ENCODE data around the gene CDC6.

CDC6 gene

DNA sequence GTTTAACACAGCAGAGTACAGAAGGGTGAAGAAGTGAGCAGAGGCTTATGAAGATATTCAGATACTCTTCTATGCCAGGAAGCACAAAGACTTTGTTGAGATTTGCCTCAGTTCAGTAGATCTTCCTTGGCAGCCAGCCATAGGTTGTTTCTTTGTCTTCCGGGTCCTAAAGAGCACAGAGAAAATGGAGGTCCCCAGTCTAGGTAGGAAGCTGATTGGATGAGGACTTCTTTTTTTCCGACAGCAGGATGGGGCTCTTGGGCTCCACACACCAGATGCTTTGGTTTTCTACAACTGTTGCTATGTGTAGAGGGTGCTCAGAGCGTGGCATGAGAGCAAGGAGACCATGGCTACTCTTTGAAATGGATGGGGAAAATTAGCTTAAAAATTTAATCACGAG, 8.3 kb upstream of the CDC6 start:
- H3K27ac ChIP-seq (ENCODE audit: low read length, poor library complexity, severe bottlenecking) = no peak overlapping the region
- no peak overlapping the region for H2AFZ ChIP-seq (ENCODE audit: low read depth, low read length)
- H3K27me3 ChIP-seq (ENCODE audit: control insufficient read depth in 1 of 2, insufficient read depth in 1 of 2, low read length in 2 of 2) = no peaks in the 10 kb centered on the region
- WGBS = 94% methylated on average over 3 of the region's 4 CpGs
- no peak overlapping the region for H2BK5ac ChIP-seq (ENCODE audit: low read depth, low read length, poor library complexity, severe bottlenecking)
- H3K9ac ChIP-seq (ENCODE audit: low read length) = no peak overlapping the region
- peaks cover 2% of the 10 kb centered on the region for H3K79me1 ChIP-seq (replicated peaks; ENCODE audit: low read length, poor library complexity, severe bottlenecking)
- no peak overlapping the region for H2AK5ac ChIP-seq (ENCODE audit: low read length, severe bottlenecking)
- H3K4ac ChIP-seq (ENCODE audit: low read depth in 1 of 2, low read length in 2 of 2) = no peak overlapping the region
- no peak overlapping the region for H2BK15ac ChIP-seq (ENCODE audit: low read depth, poor library complexity, severe bottlenecking)
- H3K14ac ChIP-seq (ENCODE audit: low read length in 2 of 2) = no peak overlapping the region
- H3K4me2 ChIP-seq (ENCODE audit: low read length, poor library complexity, severe bottlenecking) = no peak overlapping the region
- H3K23ac ChIP-seq (ENCODE audit: low read length in 2 of 2) = no peak overlapping the region
- H4K91ac ChIP-seq (ENCODE audit: low read length) = no peak overlapping the region
- no peak overlapping the region for H3K18ac ChIP-seq (ENCODE audit: low read depth in 1 of 2, low read length in 2 of 2)
- no peak overlapping the region for H2BK120ac ChIP-seq (ENCODE audit: low read depth, low read length)
- DNase-seq = no peak
- H3K36me3 ChIP-seq (ENCODE audit: control insufficient read depth in 1 of 2, insufficient read depth in 2 of 2, low read depth in 1 of 2, low read length in 2 of 2) = peaks cover 41 to 75% of the 10 kb centered on the region in 2 experiments
- peaks cover 2% of the 10 kb centered on the region for H3K4me1 ChIP-seq (ENCODE audit: control insufficient read depth, insufficient read depth, low read depth, low read length)
- H4K8ac ChIP-seq (ENCODE audit: low read length) = no peak overlapping the region
- no peak overlapping the region for H3K4me3 ChIP-seq (ENCODE audit: insufficient read depth in 1 of 2, low read depth in 1 of 2, low read length in 2 of 2)
- no peak overlapping the region for H2BK12ac ChIP-seq (ENCODE audit: low read length in 2 of 2)
- no peaks in the 10 kb centered on the region for H3K9me3 ChIP-seq (ENCODE audit: control insufficient read depth, low read length)

DNA sequence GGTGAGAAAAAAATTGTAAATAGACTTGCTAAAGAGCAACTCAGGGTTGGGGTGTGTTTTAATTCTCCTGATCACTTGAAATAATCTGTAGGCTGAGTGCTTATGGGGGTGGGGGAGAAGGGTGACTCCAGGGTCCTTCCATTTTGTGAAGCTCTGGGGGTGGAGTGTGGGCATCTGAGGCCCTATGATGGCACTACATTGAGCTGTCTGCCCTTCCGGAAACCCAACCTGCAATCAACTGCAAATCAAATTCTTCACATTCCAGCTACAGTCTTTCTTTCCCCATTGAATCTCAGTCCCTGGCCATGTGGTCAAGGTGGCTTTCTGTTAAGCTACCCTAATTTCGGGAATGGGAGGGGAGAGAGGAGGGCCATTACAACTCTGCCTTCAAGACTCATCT, 6.0 kb upstream of the CDC6 start:
- Histone ChIP-seq H2AFZ (ENCODE audit: low read depth, low read length) (no peak overlapping the region), H2BK12ac (ENCODE audit: low read length in 2 of 2) (no peak overlapping the region), H2BK5ac (ENCODE audit: low read depth, low read length, poor library complexity, severe bottlenecking) (no peak overlapping the region), H2AK5ac (ENCODE audit: low read length, severe bottlenecking) (peak overlapping the region; percentile 45), H3K79me1 (replicated peaks; ENCODE audit: low read length, poor library complexity, severe bottlenecking) (no peaks in the 10 kb centered on the region), H3K23ac (ENCODE audit: low read length in 2 of 2) (no peak overlapping the region), H3K27ac (ENCODE audit: low read length, poor library complexity, severe bottlenecking) (no peak overlapping the region), H4K8ac (ENCODE audit: low read length) (no peak overlapping the region), H3K4ac (ENCODE audit: low read depth in 1 of 2, low read length in 2 of 2) (no peak overlapping the region), H4K91ac (ENCODE audit: low read length) (no peak overlapping the region), H3K36me3 (ENCODE audit: control insufficient read depth in 1 of 2, insufficient read depth in 2 of 2, low read depth in 1 of 2, low read length in 2 of 2) (peaks cover 31 to 62% of the 10 kb centered on the region in 2 experiments), H3K9ac (ENCODE audit: low read length) (no peak overlapping the region), H3K4me1 (ENCODE audit: control insufficient read depth, insufficient read depth, low read depth, low read length) (peaks cover 9% of the 10 kb centered on the region), H3K14ac (ENCODE audit: low read length in 2 of 2) (no peak overlapping the region), H3K4me3 (ENCODE audit: insufficient read depth in 1 of 2, low read depth in 1 of 2, low read length in 2 of 2) (no peak overlapping the region), H3K4me2 (ENCODE audit: low read length, poor library complexity, severe bottlenecking) (no peak overlapping the region), H3K27me3 (ENCODE audit: control insufficient read depth in 1 of 2, insufficient read depth in 1 of 2, low read length in 2 of 2) (no peaks in the 10 kb centered on the region), H2BK15ac (ENCODE audit: low read depth, poor library complexity, severe bottlenecking) (no peak overlapping the region), H3K9me3 (ENCODE audit: control insufficient read depth, low read length) (no peaks in the 10 kb centered on the region), H2BK120ac (ENCODE audit: low read depth, low read length) (no peak overlapping the region), H3K18ac (ENCODE audit: low read depth in 1 of 2, low read length in 2 of 2) (no peak overlapping the region)
- no peak for DNase-seq
- WGBS = 100% methylated on average over 1 of the region's 2 CpGs

DNA sequence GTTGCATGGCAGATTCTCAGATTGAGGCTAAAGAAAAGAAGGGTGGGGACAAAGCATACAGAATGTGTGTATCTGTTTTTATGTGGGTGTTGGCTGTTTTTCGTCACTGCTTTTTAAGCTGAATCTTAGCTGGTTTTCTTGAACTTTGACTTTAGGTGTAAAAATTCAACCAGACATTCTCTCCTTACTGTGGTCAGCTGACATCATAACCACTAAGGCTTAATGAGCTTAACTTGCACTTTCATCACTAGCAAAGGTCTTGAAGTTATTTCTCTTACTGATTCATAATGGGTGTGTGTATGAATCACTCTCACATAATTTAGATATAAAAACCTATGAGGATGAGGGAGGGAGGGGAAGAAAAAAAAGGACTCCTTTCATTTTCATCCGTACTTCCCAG, 4.0 kb upstream of the CDC6 start:
- Histone ChIP-seq H3K79me1 (replicated peaks; ENCODE audit: low read length, poor library complexity, severe bottlenecking) (peaks cover 2% of the 10 kb centered on the region), H3K36me3 (ENCODE audit: control insufficient read depth in 1 of 2, insufficient read depth in 2 of 2, low read depth in 1 of 2, low read length in 2 of 2) (peaks cover 17 to 42% of the 10 kb centered on the region in 2 experiments), H3K18ac (ENCODE audit: low read depth in 1 of 2, low read length in 2 of 2) (no peak overlapping the region), H3K9ac (ENCODE audit: low read length) (peak overlapping the region; percentile 84), H3K9me3 (ENCODE audit: control insufficient read depth, low read length) (no peaks in the 10 kb centered on the region), H3K23ac (ENCODE audit: low read length in 2 of 2) (no peak overlapping the region), H2BK15ac (ENCODE audit: low read depth, poor library complexity, severe bottlenecking) (no peak overlapping the region), H3K4me2 (ENCODE audit: low read length, poor library complexity, severe bottlenecking) (no peak overlapping the region), H2AK5ac (ENCODE audit: low read length, severe bottlenecking) (peak overlapping the region; percentile 94), H3K27me3 (ENCODE audit: control insufficient read depth in 1 of 2, insufficient read depth in 1 of 2, low read length in 2 of 2) (no peaks in the 10 kb centered on the region), H2BK12ac (ENCODE audit: low read length in 2 of 2) (no peak overlapping the region), H3K27ac (ENCODE audit: low read length, poor library complexity, severe bottlenecking) (peak overlapping the region; percentile 97), H2AFZ (ENCODE audit: low read depth, low read length) (no peak overlapping the region), H3K14ac (ENCODE audit: low read length in 2 of 2) (no peak overlapping the region), H2BK120ac (ENCODE audit: low read depth, low read length) (no peak overlapping the region), H4K91ac (ENCODE audit: low read length) (no peak overlapping the region), H2BK5ac (ENCODE audit: low read depth, low read length, poor library complexity, severe bottlenecking) (no peak overlapping the region), H3K4me1 (ENCODE audit: control insufficient read depth, insufficient read depth, low read depth, low read length) (peaks cover 17% of the 10 kb centered on the region), H3K4ac (ENCODE audit: low read depth in 1 of 2, low read length in 2 of 2) (no peak overlapping the region), H4K8ac (ENCODE audit: low read length) (no peak overlapping the region), H3K4me3 (ENCODE audit: insufficient read depth in 1 of 2, low read depth in 1 of 2, low read length in 2 of 2) (peak overlapping the region in 1 of 2 experiments; percentile 75)
- peak; percentile 88 for DNase-seq
- WGBS = no CpG with 5 or more reads among the region's 2 CpGs

DNA sequence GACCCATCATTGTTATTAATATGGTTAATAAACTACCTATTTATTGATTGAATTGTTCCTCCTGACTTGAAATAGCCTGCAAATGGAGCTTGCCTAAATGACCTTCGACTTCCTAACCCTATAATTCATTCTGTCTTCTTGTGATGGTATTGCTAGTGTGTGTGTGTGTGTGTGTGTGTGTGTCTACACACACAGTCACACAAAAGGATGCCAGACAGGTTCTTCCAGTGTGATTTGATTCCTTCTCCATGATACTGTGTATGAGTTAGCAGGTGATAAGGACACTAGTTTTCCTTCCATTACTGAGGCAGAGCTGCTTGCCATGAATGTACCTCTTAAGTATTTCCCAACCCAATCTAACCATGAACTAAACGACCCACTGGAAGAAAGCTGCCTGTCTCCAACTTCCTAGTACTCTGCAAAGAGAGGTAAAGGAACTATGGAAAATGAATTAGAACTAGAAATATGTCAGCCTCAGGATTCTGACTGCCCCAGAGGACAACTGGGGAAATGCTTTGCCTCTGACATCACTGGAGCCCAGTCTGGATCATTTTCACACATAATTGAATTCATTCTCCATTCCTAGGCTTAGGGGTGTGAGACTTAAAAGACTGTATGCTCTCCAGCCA, 3.5 kb upstream of the CDC6 start:
- peaks cover 17% of the 10 kb centered on the region for H3K4me1 ChIP-seq (ENCODE audit: control insufficient read depth, insufficient read depth, low read depth, low read length)
- no peaks in the 10 kb centered on the region for H3K9me3 ChIP-seq (ENCODE audit: control insufficient read depth, low read length)
- H3K4ac ChIP-seq (ENCODE audit: low read depth in 1 of 2, low read length in 2 of 2) = peak overlapping the region in 1 of 2 experiments; percentile 47
- H4K91ac ChIP-seq (ENCODE audit: low read length) = no peak overlapping the region
- H2BK5ac ChIP-seq (ENCODE audit: low read depth, low read length, poor library complexity, severe bottlenecking) = peak overlapping the region; percentile 40
- H3K23ac ChIP-seq (ENCODE audit: low read length in 2 of 2) = no peak overlapping the region
- H2BK120ac ChIP-seq (ENCODE audit: low read depth, low read length) = no peak overlapping the region
- peak overlapping the region in 1 of 2 experiments; percentile 29 for H3K18ac ChIP-seq (ENCODE audit: low read depth in 1 of 2, low read length in 2 of 2)
- no peak overlapping the region for H3K14ac ChIP-seq (ENCODE audit: low read length in 2 of 2)
- no peak overlapping the region for H4K8ac ChIP-seq (ENCODE audit: low read length)
- H3K27me3 ChIP-seq (ENCODE audit: control insufficient read depth in 1 of 2, insufficient read depth in 1 of 2, low read length in 2 of 2) = no peaks in the 10 kb centered on the region
- peak overlapping the region; percentile 45 to 52 for H2BK12ac ChIP-seq (ENCODE audit: low read length in 2 of 2)
- peak overlapping the region; percentile 45 for H3K4me2 ChIP-seq (ENCODE audit: low read length, poor library complexity, severe bottlenecking)
- H3K9ac ChIP-seq (ENCODE audit: low read length) = peak overlapping the region; percentile 84
- H2AFZ ChIP-seq (ENCODE audit: low read depth, low read length) = no peak overlapping the region
- H3K27ac ChIP-seq (ENCODE audit: low read length, poor library complexity, severe bottlenecking) = peak overlapping the region; percentile 97
- no peak overlapping the region for H2BK15ac ChIP-seq (ENCODE audit: low read depth, poor library complexity, severe bottlenecking)
- WGBS = no CpG with 5 or more reads among the region's 2 CpGs
- DNase-seq = peak; percentile 85
- peaks cover 2% of the 10 kb centered on the region for H3K79me1 ChIP-seq (replicated peaks; ENCODE audit: low read length, poor library complexity, severe bottlenecking)
- peak overlapping the region in 1 of 2 experiments; percentile 75 for H3K4me3 ChIP-seq (ENCODE audit: insufficient read depth in 1 of 2, low read depth in 1 of 2, low read length in 2 of 2)
- H2AK5ac ChIP-seq (ENCODE audit: low read length, severe bottlenecking) = peak overlapping the region; percentile 90
- peaks cover 12 to 37% of the 10 kb centered on the region in 2 experiments for H3K36me3 ChIP-seq (ENCODE audit: control insufficient read depth in 1 of 2, insufficient read depth in 2 of 2, low read depth in 1 of 2, low read length in 2 of 2)

Measured in mesenchymal stem cell (in vitro differentiated cells and primary cell).